ENCODE measurements around the gene CAMK2B. TPM values are rescaled to one million over a fixed set of nuclear protein-coding genes. Genes with fewer than 3 reads are reported as not detected.

CAMK2B gene
- total and polyA plus RNA-seq, 7 experiments from 2014 or later = 0.12 to 0.61 TPM; not detected in 5

GRCh38 chr7:44367475-44368043 lies 42.2 kb upstream of the CAMK2B start:
- Mint-ChIP-seq H3K9me3 (peaks cover 0 to 11% (median 8%) of the 10 kb centered on the region in 11 donors), H3K27me3 (peaks cover 19 to 62% (median 32%) of the 10 kb centered on the region in 5 donors), H3K4me1 (peaks cover 1 to 13% (median 8%) of the 10 kb centered on the region in 7 donors), H3K4me3 (no peak overlapping the region), H3K36me3 (peaks cover 0 to 6% (median 0%) of the 10 kb centered on the region in 5 donors), H3K27ac (peak overlapping the region in 1 of 9 donors; percentile 48)
- peaks cover 0 to 8% (median 0%) of the 10 kb centered on the region in 3 experiments for H3K9me3 ChIP-seq (ENCODE audit: control insufficient read depth in 2 of 3, low read length in 3 of 3)
- peaks cover 0 to 4% of the 10 kb centered on the region in 2 donors for H3K27me3 ChIP-seq (ENCODE audit: control insufficient read depth in 2 of 2, insufficient read depth in 2 of 2, low read length in 2 of 2)
- H3K36me3 ChIP-seq (ENCODE audit: control insufficient read depth in 2 of 3, insufficient read depth in 3 of 3, low read length in 3 of 3) = no peaks in the 10 kb centered on the region
- DNase-seq (no peak), ATAC-seq (no peak)
- ChIA-PET CTCF (interaction anchor here (0.7 kb wide), 1 partner anchor 11 kb away, joined by 3 read pairs; no protein-coding TSS in a partner anchor), POLR2A (no interaction called here)
- intact Hi-C loops (cut with micrococcal nuclease) = no loop called here
- no peak overlapping the region for H3K4me3 ChIP-seq (ENCODE audit: low read length)
- H3K27ac ChIP-seq (ENCODE audit: low read depth, low read length) = no peak overlapping the region
- H3K4me1 ChIP-seq (ENCODE audit: control insufficient read depth in 2 of 2, insufficient read depth in 2 of 2, low read length in 2 of 2) = no peaks in the 10 kb centered on the region

- peaks cover 0 to 15% (median 8%) of the 10 kb centered on the region in 11 donors for H3K9me3 Mint-ChIP-seq
- peaks cover 1 to 13% (median 8%) of the 10 kb centered on the region in 7 donors for H3K4me1 Mint-ChIP-seq
- ChIA-PET CTCF (no interaction called here), POLR2A (no interaction called here)
- Histone ChIP-seq H3K27me3 (ENCODE audit: control insufficient read depth in 2 of 2, insufficient read depth in 2 of 2, low read length in 2 of 2) (peaks cover 3 to 4% of the 10 kb centered on the region in 2 donors), H3K4me1 (ENCODE audit: control insufficient read depth in 2 of 2, insufficient read depth in 2 of 2, low read length in 2 of 2) (no peaks in the 10 kb centered on the region), H3K36me3 (ENCODE audit: control insufficient read depth in 2 of 3, insufficient read depth in 3 of 3, low read length in 3 of 3) (no peaks in the 10 kb centered on the region), H3K9me3 (ENCODE audit: control insufficient read depth in 2 of 3, low read length in 3 of 3) (peaks cover 0 to 8% (median 0%) of the 10 kb centered on the region in 3 experiments), H3K27ac (ENCODE audit: low read depth, low read length) (no peak overlapping the region), H3K4me3 (ENCODE audit: low read length) (no peak overlapping the region)
- intact Hi-C loops (cut with micrococcal nuclease) = no loop called here
- H3K27me3 Mint-ChIP-seq = peaks cover 25 to 68% (median 38%) of the 10 kb centered on the region in 5 donors
- no peak overlapping the region for H3K27ac Mint-ChIP-seq
- DNase-seq (no peak), ATAC-seq (no peak)
- H3K36me3 Mint-ChIP-seq = peaks cover 0 to 12% (median 0%) of the 10 kb centered on the region in 5 donors
- no peak overlapping the region for H3K4me3 Mint-ChIP-seq
These were observed 41.6 kb upstream of the CAMK2B start for GRCh38 chr7:44366986-44367385.

- Mint-ChIP-seq H3K4me3 (no peak overlapping the region), H3K9me3 (peaks cover 6 to 70% (median 24%) of the 10 kb centered on the region in 11 donors), H3K27ac (no peak overlapping the region), H3K27me3 (peaks cover 33 to 69% (median 43%) of the 10 kb centered on the region in 5 donors), H3K4me1 (no peaks in the 10 kb centered on the region), H3K36me3 (peaks cover 0 to 34% (median 4%) of the 10 kb centered on the region in 5 donors)
- ChIA-PET CTCF (no interaction called here), POLR2A (no interaction called here)
- Histone ChIP-seq H3K9me3 (ENCODE audit: control insufficient read depth in 2 of 3, low read length in 3 of 3) (no peaks in the 10 kb centered on the region), H3K4me1 (ENCODE audit: control insufficient read depth in 2 of 2, insufficient read depth in 2 of 2, low read length in 2 of 2) (no peaks in the 10 kb centered on the region), H3K27ac (ENCODE audit: low read depth, low read length) (no peak overlapping the region), H3K4me3 (ENCODE audit: low read length) (no peak overlapping the region), H3K36me3 (ENCODE audit: control insufficient read depth in 2 of 3, insufficient read depth in 3 of 3, low read length in 3 of 3) (no peaks in the 10 kb centered on the region), H3K27me3 (ENCODE audit: control insufficient read depth in 2 of 2, insufficient read depth in 2 of 2, low read length in 2 of 2) (no peaks in the 10 kb centered on the region)
- ATAC-seq = no peak
- no peak for DNase-seq
- intact Hi-C loops (cut with micrococcal nuclease) = no loop called here
These were observed 28.3 kb upstream of the CAMK2B start for GRCh38 chr7:44353668-44354067.

GRCh38 chr7:44348851-44349781 lies 23.7 kb upstream of the CAMK2B start:
- no peaks in the 10 kb centered on the region for H3K4me1 Mint-ChIP-seq

GRCh38 chr7:44348300-44348699 lies 22.9 kb upstream of the CAMK2B start:
- H3K4me3 ChIP-seq (ENCODE audit: low read length) = no peak overlapping the region
- H3K4me3 Mint-ChIP-seq = no peak overlapping the region
- no peaks in the 10 kb centered on the region for H3K4me1 Mint-ChIP-seq
- peaks cover 18 to 49% (median 35%) of the 10 kb centered on the region in 5 donors for H3K27me3 Mint-ChIP-seq
- H3K36me3 ChIP-seq (ENCODE audit: control insufficient read depth in 2 of 3, insufficient read depth in 3 of 3, low read length in 3 of 3) = no peaks in the 10 kb centered on the region
- peak in 1 of 9 donors; percentile 12 for DNase-seq
- H3K9me3 Mint-ChIP-seq = peaks cover 0 to 38% (median 11%) of the 10 kb centered on the region in 11 donors
- POLR2A ChIA-PET = no interaction called here
- no peak for ATAC-seq
- H3K27me3 ChIP-seq (ENCODE audit: control insufficient read depth in 2 of 2, insufficient read depth in 2 of 2, low read length in 2 of 2) = no peaks in the 10 kb centered on the region
- H3K9me3 ChIP-seq (ENCODE audit: control insufficient read depth in 2 of 3, low read length in 3 of 3) = no peaks in the 10 kb centered on the region
- CTCF ChIA-PET = interaction anchor here (1.1 kb wide), 1 partner anchor 217 kb away, joined by 3 read pairs; no protein-coding TSS in a partner anchor
- H3K36me3 Mint-ChIP-seq = peaks cover 0 to 18% (median 3%) of the 10 kb centered on the region in 5 donors
- H3K27ac Mint-ChIP-seq = no peak overlapping the region
- no peak overlapping the region for H3K27ac ChIP-seq (ENCODE audit: low read depth, low read length)
- H3K4me1 ChIP-seq (ENCODE audit: control insufficient read depth in 2 of 2, insufficient read depth in 2 of 2, low read length in 2 of 2) = no peaks in the 10 kb centered on the region
- intact Hi-C loops (cut with micrococcal nuclease) = loop anchor here (1.0 kb wide), 2 partner anchors 129 to 133 kb away; no protein-coding TSS in a partner anchor

More at GRCh38 chr7:44348851-44349781, 23.7 kb upstream of the CAMK2B start:
- intact Hi-C loops (cut with micrococcal nuclease) = loop anchor here (1.0 kb wide), 2 partner anchors 128 to 132 kb away; no protein-coding TSS in a partner anchor
- no peak overlapping the region for H3K27ac ChIP-seq (ENCODE audit: low read depth, low read length)
- H3K36me3 ChIP-seq (ENCODE audit: control insufficient read depth in 2 of 3, insufficient read depth in 3 of 3, low read length in 3 of 3) = no peaks in the 10 kb centered on the region
- H3K27me3 ChIP-seq (ENCODE audit: control insufficient read depth in 2 of 2, insufficient read depth in 2 of 2, low read length in 2 of 2) = no peaks in the 10 kb centered on the region
- no peak overlapping the region for H3K4me3 Mint-ChIP-seq
- no peak overlapping the region for H3K4me3 ChIP-seq (ENCODE audit: low read length)
- ChIA-PET CTCF (no interaction called here), POLR2A (no interaction called here)
- DNase-seq = no peak
- no peak for ATAC-seq
- H3K9me3 ChIP-seq (ENCODE audit: control insufficient read depth in 2 of 3, low read length in 3 of 3) = no peaks in the 10 kb centered on the region
- H3K4me1 ChIP-seq (ENCODE audit: control insufficient read depth in 2 of 2, insufficient read depth in 2 of 2, low read length in 2 of 2) = no peaks in the 10 kb centered on the region
- no peak overlapping the region for H3K27ac Mint-ChIP-seq
- peaks cover 0 to 19% (median 3%) of the 10 kb centered on the region in 5 donors for H3K36me3 Mint-ChIP-seq
- peaks cover 0 to 38% (median 13%) of the 10 kb centered on the region in 11 donors for H3K9me3 Mint-ChIP-seq
- H3K27me3 Mint-ChIP-seq = peaks cover 18 to 55% (median 38%) of the 10 kb centered on the region in 5 donors

- POLR2A ChIA-PET = no interaction called here
- H3K9me3 Mint-ChIP-seq = peaks cover 0 to 45% (median 11%) of the 10 kb centered on the region in 11 donors
These were observed 22.2 kb upstream of the CAMK2B start for GRCh38 chr7:44347546-44348114.

More at GRCh38 chr7:44347546-44348114, 22.2 kb upstream of the CAMK2B start:
- Histone ChIP-seq H3K27ac (ENCODE audit: low read depth, low read length) (no peak overlapping the region), H3K4me1 (ENCODE audit: control insufficient read depth in 2 of 2, insufficient read depth in 2 of 2, low read length in 2 of 2) (no peaks in the 10 kb centered on the region), H3K36me3 (ENCODE audit: control insufficient read depth in 2 of 3, insufficient read depth in 3 of 3, low read length in 3 of 3) (no peaks in the 10 kb centered on the region), H3K9me3 (ENCODE audit: control insufficient read depth in 2 of 3, low read length in 3 of 3) (no peaks in the 10 kb centered on the region), H3K27me3 (ENCODE audit: control insufficient read depth in 2 of 2, insufficient read depth in 2 of 2, low read length in 2 of 2) (no peaks in the 10 kb centered on the region), H3K4me3 (ENCODE audit: low read length) (no peak overlapping the region)
- H3K4me3 Mint-ChIP-seq = no peak overlapping the region
- DNase-seq (no peak), ATAC-seq (no peak)
- H3K27ac Mint-ChIP-seq = no peak overlapping the region
- H3K36me3 Mint-ChIP-seq = peaks cover 0 to 18% (median 3%) of the 10 kb centered on the region in 5 donors
- intact Hi-C loops (cut with micrococcal nuclease) = loop anchor here (1.0 kb wide), 2 partner anchors 130 to 134 kb away; no protein-coding TSS in a partner anchor
- H3K27me3 Mint-ChIP-seq = peaks cover 18 to 49% (median 35%) of the 10 kb centered on the region in 5 donors
- H3K4me1 Mint-ChIP-seq = no peaks in the 10 kb centered on the region
- CTCF ChIA-PET = interaction anchor here (0.9 to 1.1 kb wide), 2 partner anchors 43 to 218 kb away, joined by 3 read pairs; no protein-coding TSS in a partner anchor

Data from naive thymus-derived CD4-positive, alpha-beta T cell (primary cell).